Stimulated activated memory B cell treated with anti-CD40 and anti-IgM and Interleukin-4, amounts not matched to agents 10 μg/mL and 1 μg/mL and 100 μg/mL, for 72 hours (primary cell): ENCODE results near the gene INSR.
"Not testable (repeated sequence)": the region's sequence is repeated elsewhere in the genome, so short reads cannot be mapped to it uniquely, and the experiment has no call there.

Experiments used
- ATAC-seq: fragments of 150-1000 bp; cut with Tn5 transposase; 2 replicates; pipeline ENCODE4 v1.10.0; 2021
- H3K27ac Mint-ChIP-seq: one replicate; pipeline ENCODE4 v1.8.0; 2022; ENCODE audit warnings: mild to moderate bottlenecking, mixed read lengths
- H3K27me3 Mint-ChIP-seq: one replicate; pipeline ENCODE4 v1.8.0; 2022; ENCODE audit warnings: mixed read lengths
- H3K36me3 Mint-ChIP-seq: one replicate; pipeline ENCODE4 v1.8.0; 2022; ENCODE audit warnings: mixed read lengths
- H3K4me1 Mint-ChIP-seq: one replicate; pipeline ENCODE4 v1.8.0; 2022; ENCODE audit warnings: mixed read lengths
- H3K4me3 Mint-ChIP-seq: one replicate; pipeline ENCODE4 v1.8.0; 2022; ENCODE audit warnings: mild to moderate bottlenecking, moderate library complexity, mixed read lengths
- H3K9me3 Mint-ChIP-seq: one replicate; pipeline ENCODE4 v1.8.0; 2022; ENCODE audit warnings: mixed read lengths

The INSR gene

DNA sequence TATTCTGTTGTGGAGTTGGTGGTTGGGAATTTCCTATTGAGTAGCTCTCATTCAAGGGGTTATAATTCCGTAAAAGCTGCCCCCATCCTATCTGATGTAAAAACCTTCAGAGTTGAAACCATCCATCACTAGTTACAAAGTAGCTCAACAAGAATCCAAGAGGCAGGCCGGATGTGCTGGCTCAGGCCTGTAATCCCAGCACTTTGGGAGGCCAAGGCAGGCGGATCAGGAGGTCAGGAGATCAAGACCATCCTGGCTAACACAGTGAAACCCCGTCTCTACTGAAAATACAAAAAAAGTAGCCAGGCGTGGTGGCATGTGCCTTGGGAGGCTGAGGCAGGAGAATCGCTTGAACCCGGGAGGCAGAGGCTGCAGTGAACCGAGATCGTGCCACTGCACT is 14.1 kb upstream of the INSR start:
- peaks cover 11% of the 10 kb centered on the region for H3K4me1 Mint-ChIP-seq
- H3K4me3 Mint-ChIP-seq, ATAC-seq, H3K27ac Mint-ChIP-seq, H3K27me3 Mint-ChIP-seq, H3K36me3 Mint-ChIP-seq, H3K9me3 Mint-ChIP-seq: not testable (repeated sequence)

DNA sequence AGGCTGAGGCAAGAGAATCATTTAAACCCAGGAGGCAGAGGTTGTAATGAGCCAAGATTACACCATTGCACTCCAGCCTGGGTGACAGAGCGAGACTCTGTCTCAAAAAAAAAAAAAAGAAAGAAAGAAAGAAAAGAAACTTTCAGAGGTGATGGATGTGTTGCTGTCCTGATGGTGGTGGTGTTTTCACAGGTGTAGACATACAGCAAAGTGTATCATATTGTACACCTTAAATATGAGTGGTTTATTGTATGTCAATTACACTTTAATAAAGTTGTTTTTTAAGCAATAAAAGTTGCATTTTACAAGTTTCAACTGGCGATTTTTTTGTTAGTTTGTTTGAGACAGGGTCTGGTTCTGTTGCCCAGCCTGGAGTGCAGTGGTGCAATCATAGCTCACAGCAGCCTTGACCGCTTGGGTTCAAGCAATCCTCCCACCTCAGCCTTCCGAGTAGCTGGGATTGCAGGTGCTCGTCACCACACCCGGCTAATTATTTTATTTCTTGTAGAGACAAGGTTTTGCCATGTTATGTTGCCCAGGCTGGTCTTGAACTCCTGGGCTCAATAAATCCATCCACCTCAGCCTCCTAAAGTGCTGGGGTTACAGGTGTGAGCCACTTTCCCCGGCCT is 13.5 kb upstream of the INSR start:
- no peaks in the 10 kb centered on the region for H3K9me3 Mint-ChIP-seq
- no peak for ATAC-seq
- no peak overlapping the region for H3K27ac Mint-ChIP-seq
- peaks cover 10% of the 10 kb centered on the region for H3K27me3 Mint-ChIP-seq
- H3K36me3 Mint-ChIP-seq: no peaks in the 10 kb centered on the region
- peaks cover 16% of the 10 kb centered on the region for H3K4me1 Mint-ChIP-seq
- H3K4me3 Mint-ChIP-seq: no peak overlapping the region

DNA sequence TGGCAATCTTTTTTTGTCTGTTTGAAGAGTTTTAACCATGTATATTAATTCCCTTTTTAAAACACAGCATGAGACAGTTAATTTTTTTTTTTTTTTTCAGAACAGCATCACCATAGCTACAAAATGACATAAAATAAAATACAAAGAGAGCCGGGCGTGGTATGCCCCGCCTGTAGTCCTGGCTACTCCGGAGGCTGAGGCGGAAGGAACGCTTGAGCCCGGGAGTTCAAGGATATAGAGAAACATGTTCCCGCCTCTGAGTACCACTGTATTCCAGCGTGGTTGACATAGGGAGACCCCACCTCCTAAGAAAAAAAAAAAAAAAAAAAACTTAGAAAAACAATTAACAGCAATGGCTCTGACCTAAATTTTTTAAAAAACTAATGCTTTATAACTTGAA is 10.0 kb upstream of the INSR start:
- Mint-ChIP-seq H3K4me3 (no peak overlapping the region), H3K36me3 (no peaks in the 10 kb centered on the region), H3K9me3 (no peaks in the 10 kb centered on the region), H3K4me1 (peaks cover 6% of the 10 kb centered on the region), H3K27me3 (peaks cover 12% of the 10 kb centered on the region), H3K27ac (no peak overlapping the region)
- no peak for ATAC-seq

DNA sequence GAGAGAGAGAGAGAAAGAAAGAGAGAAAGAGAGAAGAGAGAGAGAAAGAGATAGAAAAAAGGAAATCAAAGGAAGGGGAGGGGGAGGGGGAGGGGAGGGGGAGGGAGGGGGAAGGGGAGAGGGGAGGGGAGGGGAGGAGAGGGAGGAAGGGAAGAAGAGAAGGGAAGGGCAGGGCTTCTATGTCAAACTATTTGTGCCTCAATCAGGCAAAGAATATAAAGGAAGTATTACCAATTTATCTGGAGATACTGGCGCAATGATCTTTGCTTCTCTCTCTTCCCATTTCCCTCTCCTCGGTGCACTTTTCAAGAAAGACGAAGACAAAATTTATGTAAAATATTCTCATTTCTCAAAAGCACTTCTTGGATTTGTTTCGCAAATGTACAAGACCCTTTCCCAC is 9.3 kb upstream of the INSR start:
- H3K9me3 Mint-ChIP-seq: no peaks in the 10 kb centered on the region
- peaks cover 14% of the 10 kb centered on the region for H3K27me3 Mint-ChIP-seq
- ATAC-seq: no peak
- H3K27ac Mint-ChIP-seq: no peak overlapping the region
- no peak overlapping the region for H3K4me3 Mint-ChIP-seq
- H3K4me1 Mint-ChIP-seq: peaks cover 6% of the 10 kb centered on the region
- no peaks in the 10 kb centered on the region for H3K36me3 Mint-ChIP-seq

DNA sequence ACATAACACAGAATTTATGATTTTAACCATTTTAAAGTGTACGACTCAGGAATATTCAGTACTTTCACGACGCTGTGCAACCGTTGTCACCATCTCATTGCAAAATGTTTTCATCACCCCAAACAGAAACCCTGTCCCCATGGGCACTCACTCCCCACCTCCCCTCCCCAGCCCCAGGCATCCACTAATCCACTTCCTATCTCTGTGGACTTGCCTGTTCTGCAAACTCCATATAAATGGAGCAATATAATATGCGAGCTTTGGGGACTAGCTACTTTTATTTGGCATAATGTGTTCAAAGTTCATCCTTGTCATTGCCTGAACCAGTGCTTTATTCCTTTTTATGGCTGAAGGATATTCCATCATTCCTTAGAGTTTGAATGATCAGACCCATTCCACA is 7.3 kb upstream of the INSR start:
- peaks cover 6% of the 10 kb centered on the region for H3K4me1 Mint-ChIP-seq
- no peak overlapping the region for H3K4me3 Mint-ChIP-seq
- H3K9me3 Mint-ChIP-seq: no peaks in the 10 kb centered on the region
- H3K36me3 Mint-ChIP-seq: no peaks in the 10 kb centered on the region
- H3K27ac Mint-ChIP-seq: no peak overlapping the region
- peaks cover 23% of the 10 kb centered on the region for H3K27me3 Mint-ChIP-seq
- ATAC-seq: no peak

DNA sequence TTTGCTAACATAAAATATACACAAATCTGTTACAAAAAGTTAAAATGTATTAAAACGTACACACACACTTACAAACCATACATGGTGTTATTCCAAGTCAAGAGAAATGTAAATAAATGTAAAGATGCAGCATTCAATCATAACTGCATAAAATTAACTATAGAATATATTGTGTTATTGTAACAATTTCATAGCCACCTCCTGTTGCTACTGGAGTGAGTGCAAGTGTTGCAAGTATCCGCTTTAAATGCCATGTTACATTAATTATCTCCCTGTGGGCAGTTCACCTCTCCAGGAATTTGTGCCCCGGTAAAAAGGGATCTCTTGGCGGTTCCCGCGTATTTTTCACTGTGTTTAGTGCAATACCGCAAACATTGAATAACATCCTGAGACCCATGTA is 3.5 kb upstream of the INSR start:
- Mint-ChIP-seq H3K27ac (no peak overlapping the region), H3K4me3 (no peak overlapping the region), H3K4me1 (peaks cover 20% of the 10 kb centered on the region), H3K9me3 (no peaks in the 10 kb centered on the region), H3K27me3 (peaks cover 35% of the 10 kb centered on the region), H3K36me3 (no peaks in the 10 kb centered on the region)
- no peak for ATAC-seq

DNA sequence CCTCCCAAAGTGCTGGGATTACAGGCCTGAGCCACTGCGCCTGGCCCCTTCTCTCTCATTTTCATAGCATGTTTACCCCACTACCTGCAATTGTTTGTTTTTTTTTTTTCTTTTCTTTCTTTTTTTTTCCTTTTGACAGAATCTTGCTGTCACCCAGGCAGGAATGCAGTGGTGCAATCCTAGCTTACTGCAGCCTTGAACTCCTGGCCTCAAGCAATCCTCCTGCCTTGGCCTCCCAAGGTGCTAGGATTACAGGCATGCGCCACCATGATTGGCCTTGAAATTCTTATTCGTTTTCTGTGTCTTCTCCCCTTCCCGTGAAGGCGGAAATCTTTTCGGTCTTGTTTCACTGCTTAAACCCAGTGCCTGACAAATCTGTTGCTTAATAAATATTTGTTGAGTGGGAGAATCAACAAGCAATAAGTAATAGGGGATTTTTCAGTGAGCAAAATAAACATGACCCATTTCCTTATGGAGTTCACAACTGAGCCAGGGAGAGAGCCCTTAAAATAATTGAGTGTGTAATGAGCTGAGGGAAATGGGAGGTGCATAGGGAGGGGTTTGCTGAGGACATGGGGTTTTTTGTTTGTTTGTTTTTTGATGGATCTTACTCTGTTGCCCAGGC is 1.8 kb upstream of the INSR start:
- no peaks in the 10 kb centered on the region for H3K36me3 Mint-ChIP-seq
- peaks cover 31% of the 10 kb centered on the region for H3K4me1 Mint-ChIP-seq
- H3K27ac Mint-ChIP-seq: peak overlapping the region; percentile 42
- ATAC-seq: no peak
- no peaks in the 10 kb centered on the region for H3K9me3 Mint-ChIP-seq
- H3K27me3 Mint-ChIP-seq: peaks cover 39% of the 10 kb centered on the region
- H3K4me3 Mint-ChIP-seq: no peak overlapping the region

DNA sequence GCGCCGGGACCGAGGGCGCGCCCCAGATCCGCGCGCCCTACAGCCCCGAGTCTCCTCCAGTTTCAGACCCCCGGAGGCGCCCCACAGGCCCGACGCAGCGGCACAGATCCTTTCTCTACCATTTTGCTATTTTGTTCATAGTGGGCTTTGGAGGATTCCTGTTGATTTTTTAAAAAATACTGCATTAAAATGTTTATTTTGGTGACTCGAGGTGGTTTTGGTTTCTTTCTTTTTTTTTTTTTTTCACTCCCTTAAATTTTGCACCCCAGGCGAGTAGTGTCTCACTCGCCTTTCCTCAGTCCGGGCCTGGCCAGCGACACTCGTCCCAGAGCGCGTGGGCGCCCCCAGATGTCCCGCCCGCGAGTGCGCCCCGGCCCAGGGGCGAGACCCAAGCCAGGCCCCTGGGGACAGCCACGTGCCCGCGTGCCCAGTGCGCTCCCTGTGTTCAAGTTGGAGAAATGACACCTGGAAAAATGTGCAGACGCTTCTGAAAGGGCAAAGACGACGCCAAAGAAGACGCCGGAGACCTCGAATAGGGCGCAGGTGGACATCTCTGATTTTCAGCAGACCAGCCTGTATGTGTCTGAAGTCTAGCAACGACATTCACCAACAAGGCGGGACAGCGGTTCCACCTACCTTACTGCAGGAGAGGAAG is 471 bp upstream of the INSR start:
- peaks cover 39% of the 10 kb centered on the region for H3K27me3 Mint-ChIP-seq
- H3K36me3 Mint-ChIP-seq: no peaks in the 10 kb centered on the region
- peak overlapping the region; percentile 80 for H3K4me3 Mint-ChIP-seq
- H3K4me1 Mint-ChIP-seq: peaks cover 44% of the 10 kb centered on the region
- peak; percentile 63 for ATAC-seq
- H3K27ac Mint-ChIP-seq: peak overlapping the region; percentile 65
- no peaks in the 10 kb centered on the region for H3K9me3 Mint-ChIP-seq

DNA sequence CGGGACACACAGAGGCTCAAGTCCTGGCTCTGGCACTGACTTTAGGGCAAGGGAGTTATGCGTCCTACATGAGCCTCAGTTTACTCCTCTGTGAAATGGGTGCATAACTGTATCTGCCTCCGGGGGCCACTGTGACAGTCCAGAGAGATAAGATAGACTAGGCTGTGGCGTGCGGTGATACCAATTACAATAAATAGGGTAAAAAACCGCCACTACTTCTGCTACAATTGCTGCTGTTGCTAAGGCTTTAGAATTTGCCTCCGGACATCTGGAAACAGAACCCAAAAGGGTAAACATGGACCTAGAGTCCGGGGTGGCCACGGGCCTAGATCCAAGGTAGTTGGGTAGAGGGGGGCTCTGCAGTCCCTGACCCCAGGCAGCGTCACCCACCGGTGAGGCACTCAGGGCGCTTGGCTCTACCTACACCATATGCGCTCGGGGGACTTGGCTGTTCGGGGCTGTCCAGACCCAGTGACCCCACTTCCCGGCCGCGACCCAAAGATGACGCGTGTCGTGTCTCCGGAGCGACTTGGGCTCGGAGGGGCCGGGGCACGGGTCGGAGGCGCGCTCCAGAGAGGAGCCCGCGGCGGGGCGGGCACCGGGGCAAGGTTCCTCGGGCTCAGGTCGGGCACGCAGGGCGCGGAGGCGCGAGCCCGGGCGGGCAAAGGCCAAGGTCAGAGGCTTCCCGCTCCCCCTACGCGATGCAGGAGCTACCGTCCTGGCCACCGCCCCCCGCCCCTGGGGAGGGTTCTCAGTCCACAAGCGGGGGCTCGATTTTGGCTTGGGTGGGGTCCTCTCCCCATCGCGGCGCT is 1.1 kb downstream of the INSR start:
- Mint-ChIP-seq H3K4me3 (peak overlapping the region; percentile 57), H3K27ac (peak overlapping the region; percentile 4), H3K9me3 (no peaks in the 10 kb centered on the region), H3K27me3 (peaks cover 46% of the 10 kb centered on the region), H3K36me3 (no peaks in the 10 kb centered on the region), H3K4me1 (peaks cover 56% of the 10 kb centered on the region)
- peak; percentile 13 for ATAC-seq

DNA sequence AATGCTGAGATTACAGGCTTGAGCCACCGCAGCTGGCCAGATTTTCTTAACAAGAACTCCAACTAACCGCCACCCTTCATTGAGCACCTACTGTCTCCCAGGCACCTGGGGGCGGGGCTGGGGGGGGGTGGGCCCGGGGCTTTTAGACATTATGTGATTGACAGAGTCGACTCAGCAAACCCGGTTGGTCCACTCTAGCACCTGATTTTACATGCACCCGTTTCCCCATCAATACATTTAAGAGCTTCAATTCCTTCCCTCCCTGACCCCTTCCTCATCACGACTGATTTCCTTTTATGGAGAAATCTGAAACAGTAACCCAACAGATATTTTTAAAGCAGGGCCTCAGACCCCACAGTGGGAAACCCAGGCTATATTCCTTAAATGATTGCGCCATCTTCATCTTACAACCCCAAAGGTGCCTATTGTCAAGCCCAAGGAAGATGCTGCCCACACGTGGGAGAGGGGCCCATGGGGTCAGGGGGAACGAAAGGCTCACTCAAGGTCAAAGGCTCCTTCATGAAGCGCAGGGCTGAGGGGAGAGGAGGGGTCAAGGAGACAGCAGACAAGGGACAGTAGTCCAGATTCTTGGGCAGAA is 1.8 kb downstream of the INSR start:
- Mint-ChIP-seq H3K4me1 (peaks cover 56% of the 10 kb centered on the region), H3K27me3 (peaks cover 43% of the 10 kb centered on the region), H3K36me3 (no peaks in the 10 kb centered on the region), H3K27ac (peak overlapping the region; percentile 4), H3K9me3 (no peaks in the 10 kb centered on the region), H3K4me3 (peak overlapping the region; percentile 57)
- ATAC-seq: no peak

DNA sequence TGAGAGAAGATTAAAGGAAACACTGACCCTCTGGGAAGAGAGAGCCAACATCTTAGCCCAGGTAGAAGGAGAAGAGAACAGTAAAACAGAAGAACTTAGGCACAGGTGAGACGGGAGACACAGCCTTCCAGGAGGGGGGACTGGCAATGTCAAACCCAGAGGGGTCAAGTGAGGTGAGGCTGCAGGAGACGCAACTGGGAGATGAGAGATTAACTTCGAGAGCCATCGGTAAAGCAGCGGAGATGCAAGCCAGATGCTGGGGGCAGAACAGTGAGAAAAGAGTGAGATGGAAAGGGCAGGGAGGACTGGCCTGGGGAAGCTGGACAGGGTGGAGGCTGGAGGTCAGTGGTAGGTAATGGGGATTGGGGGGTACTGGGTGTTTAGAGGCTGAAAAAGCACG is 5.2 kb downstream of the INSR start:
- Mint-ChIP-seq H3K36me3 (no peaks in the 10 kb centered on the region), H3K4me1 (peaks cover 39% of the 10 kb centered on the region)

DNA sequence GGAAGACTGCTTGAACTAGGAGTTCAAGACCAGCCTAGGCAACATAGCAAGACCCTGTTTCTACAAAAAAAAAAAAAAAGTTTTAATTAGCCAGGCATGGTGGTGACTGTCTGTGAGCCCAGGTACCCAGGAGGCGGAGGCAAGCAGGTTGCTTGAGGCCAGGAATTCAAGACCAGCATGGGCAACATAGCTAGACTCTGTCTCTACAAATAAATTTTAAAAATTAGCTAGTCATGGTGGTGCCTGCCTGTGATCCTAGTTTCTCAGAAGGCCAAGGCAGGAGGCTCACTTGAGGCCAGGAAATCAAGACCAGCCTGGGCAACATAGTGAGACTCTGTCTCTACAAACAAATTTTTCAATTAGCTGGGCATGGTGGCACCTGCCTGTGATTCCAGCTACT is 6.1 kb downstream of the INSR start:
- no peak overlapping the region for H3K4me3 Mint-ChIP-seq
- H3K4me1 Mint-ChIP-seq: peaks cover 39% of the 10 kb centered on the region
- H3K9me3 Mint-ChIP-seq: no peaks in the 10 kb centered on the region
- H3K27me3 Mint-ChIP-seq: peaks cover 22% of the 10 kb centered on the region
- H3K27ac Mint-ChIP-seq: no peak overlapping the region
- H3K36me3 Mint-ChIP-seq: no peaks in the 10 kb centered on the region
- no peak for ATAC-seq

More for the DNA sequence above, 5.2 kb downstream of the INSR start:
- no peak for ATAC-seq
- H3K9me3 Mint-ChIP-seq: no peaks in the 10 kb centered on the region
- peaks cover 24% of the 10 kb centered on the region for H3K27me3 Mint-ChIP-seq
- no peak overlapping the region for H3K27ac Mint-ChIP-seq
- H3K4me3 Mint-ChIP-seq: no peak overlapping the region

DNA sequence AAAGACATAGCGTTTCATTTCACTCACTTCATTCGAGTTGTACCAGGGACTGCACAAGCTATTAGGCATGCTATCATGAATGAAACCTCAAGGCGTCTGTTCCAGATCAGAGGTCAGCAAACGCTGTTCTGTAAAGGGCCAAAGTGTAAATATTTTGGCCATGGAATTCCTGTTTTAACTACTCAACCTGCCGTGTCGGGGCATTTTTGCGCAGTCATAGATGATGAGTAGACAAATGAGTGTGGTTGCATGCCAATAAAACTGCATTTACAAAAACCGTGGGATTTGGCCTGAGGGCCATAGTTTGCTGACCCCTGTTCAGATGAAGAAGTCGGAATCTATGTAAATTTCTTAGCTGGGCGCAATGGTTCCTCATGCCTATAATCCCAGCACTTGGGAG is 6.5 kb downstream of the INSR start:
- no peak overlapping the region for H3K4me3 Mint-ChIP-seq
- ATAC-seq: no peak
- peaks cover 35% of the 10 kb centered on the region for H3K4me1 Mint-ChIP-seq
- no peak overlapping the region for H3K27ac Mint-ChIP-seq
- H3K36me3 Mint-ChIP-seq: no peaks in the 10 kb centered on the region
- no peaks in the 10 kb centered on the region for H3K9me3 Mint-ChIP-seq
- H3K27me3 Mint-ChIP-seq: peaks cover 18% of the 10 kb centered on the region

DNA sequence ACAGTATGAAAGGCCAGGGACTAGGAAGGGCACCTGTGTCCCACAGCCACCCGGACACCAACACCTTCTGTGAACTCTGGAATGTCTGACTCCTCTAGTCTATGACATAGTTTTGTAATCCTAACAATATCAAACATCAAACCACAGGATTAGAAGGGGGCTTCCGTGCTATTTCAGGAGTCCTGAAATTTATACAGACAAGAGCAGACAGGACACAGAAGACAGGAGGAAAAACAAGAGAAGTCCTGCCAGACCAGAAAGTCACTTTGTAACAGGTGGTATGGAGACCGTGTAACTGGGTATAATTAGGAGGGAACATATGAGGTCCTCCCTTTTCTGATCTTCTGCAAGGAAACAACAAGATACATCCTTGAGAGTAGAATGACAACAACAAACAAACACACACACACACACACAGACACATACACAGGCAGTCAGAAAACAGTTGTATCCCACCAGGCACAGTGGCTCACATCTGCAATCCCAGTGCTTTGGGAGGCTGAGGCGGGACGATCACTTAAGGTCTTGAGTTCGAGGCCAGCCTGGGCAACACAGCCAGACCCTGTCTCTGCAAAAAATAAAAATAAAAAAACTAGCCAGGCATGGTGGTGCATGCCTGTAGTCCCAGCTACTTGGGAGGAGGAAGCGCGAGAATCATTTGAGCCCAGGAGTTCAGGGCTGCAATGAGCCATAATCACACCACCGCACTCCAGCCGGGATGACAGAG is 13.1 kb downstream of the INSR start:
- Mint-ChIP-seq H3K27me3 (no peaks in the 10 kb centered on the region), H3K9me3 (no peaks in the 10 kb centered on the region), H3K36me3 (peaks cover 5% of the 10 kb centered on the region), H3K27ac (no peak overlapping the region), H3K4me3 (no peak overlapping the region), H3K4me1 (no peaks in the 10 kb centered on the region)
- ATAC-seq: no peak
